GM21717 (cell line): ENCODE measurements around the gene FAP.

Experiments used
- ATAC-seq: cut with Tn5 transposase; IDR thresholded peaks from one replicate; pipeline ENCODE4 v1.9.1; 2021; ENCODE audit warnings: mild to moderate bottlenecking, moderate library complexity; ENCODE audit not compliant: unreplicated experiment

FAP gene

GRCh38 chr2:162243294-162243693 lies at the start of gene FAP:
Gene FAP, minus strand, starts transcription at chr2:162243445. Its CDS starts 118 bp downstream, at chr2:162243327.
- ATAC-seq = no peak

- no peak for ATAC-seq
These were observed 48.5 kb upstream of the FAP start for GRCh38 chr2:162291748-162292147.

- no peak for ATAC-seq
These were observed 39.6 kb upstream of the FAP start for GRCh38 chr2:162282765-162283425.

- no peak for ATAC-seq
These were observed 37.4 kb upstream of the FAP start for GRCh38 chr2:162280654-162281053.

GRCh38 chr2:162277381-162277780 lies 34.1 kb upstream of the FAP start:
- no peak for ATAC-seq

GRCh38 chr2:162267996-162268395 lies 24.8 kb upstream of the FAP start:
- ATAC-seq = no peak

GRCh38 chr2:162267496-162267895 lies 24.3 kb upstream of the FAP start:
- ATAC-seq = no peak

- no peak for ATAC-seq
These were observed 23.2 kb upstream of the FAP start for GRCh38 chr2:162266460-162266760.

GRCh38 chr2:162265666-162266459 lies 22.6 kb upstream of the FAP start:
- ATAC-seq = no peak

GRCh38 chr2:162261032-162261945 lies 18.0 kb upstream of the FAP start:
- ATAC-seq = no peak

- ATAC-seq = no peak
These were observed 15.4 kb upstream of the FAP start for GRCh38 chr2:162258686-162259085.

GRCh38 chr2:162258169-162258568 lies 14.9 kb upstream of the FAP start:
- no peak for ATAC-seq

GRCh38 chr2:162257425-162257824 lies 14.2 kb upstream of the FAP start:
- ATAC-seq = no peak

- no peak for ATAC-seq
These were observed 13.3 kb upstream of the FAP start for GRCh38 chr2:162256591-162256991.

GRCh38 chr2:162254236-162254871 lies 11.1 kb upstream of the FAP start:
- ATAC-seq = no peak

GRCh38 chr2:162253435-162253834 lies 10.2 kb upstream of the FAP start:
- ATAC-seq = no peak

GRCh38 chr2:162252153-162252552 lies 8.9 kb upstream of the FAP start:
- no peak for ATAC-seq

- ATAC-seq = no peak
These were observed 2.5 kb upstream of the FAP start for GRCh38 chr2:162245781-162246180.

GRCh38 chr2:162245061-162245460 lies 1.8 kb upstream of the FAP start:
- no peak for ATAC-seq

- no peak for ATAC-seq
These were observed 1.3 kb upstream of the FAP start for GRCh38 chr2:162244541-162245031.

- no peak for ATAC-seq
These were observed 470 bp upstream of the FAP start for GRCh38 chr2:162243715-162244114.
